Neural progenitor cell (in vitro differentiated cells): ENCODE results near the gene MAPRE3. TPM values are rescaled to one million over a fixed set of nuclear protein-coding genes. Genes with fewer than 3 reads are reported as not detected.

ENCODE experiments used
- DNase-seq: peaks from one replicate; pipeline ENCODE4 v3.0.0-alpha.2; 2016; ENCODE audit warnings: low spot score
- H2AFZ ChIP-seq: fragments of 200-600 bp; sonication (generic); replicated peaks from 2 replicates; pipeline ENCODE4 v1.6.1; 2016; ENCODE audit warnings: antibody characterized with exemption
- H3F3A ChIP-seq: fragments of 200-600 bp; sonication (generic); 2 replicates; pipeline ENCODE4 v1.6.1; 2016; ENCODE audit warnings: antibody characterized with exemption, low read depth
- H3K27ac ChIP-seq: fragments of 200-600 bp; sonication (generic); 2 replicates; pipeline ENCODE4 v1.5.1; 2016; ENCODE audit warnings: mild to moderate bottlenecking
- H3K27me3 ChIP-seq: fragments of 200-600 bp; sonication (generic); 2 replicates; pipeline ENCODE4 v1.6.1; 2016; ENCODE audit warnings: mild to moderate bottlenecking, moderate library complexity
- H3K36me3 ChIP-seq: fragments of 200-600 bp; sonication (generic); 2 replicates; pipeline ENCODE4 v1.5.1; 2016
- H3K4me1 ChIP-seq: fragments of 200-600 bp; sonication (generic); 2 replicates; pipeline ENCODE4 v1.6.1; 2016; ENCODE audit warnings: mixed run types
- H3K4me2 ChIP-seq: fragments of 200-600 bp; sonication (generic); 2 replicates; pipeline ENCODE4 v1.6.1; 2016
- H3K4me3 ChIP-seq: fragments of 200-600 bp; sonication (generic); 2 replicates; pipeline ENCODE4 v1.5.1; 2016
- H3K79me2 ChIP-seq: fragments of 200-600 bp; sonication (generic); 2 replicates; pipeline ENCODE4 v1.6.1; 2016; ENCODE audit warnings: low read depth
- H3K9ac ChIP-seq: fragments of 200-600 bp; sonication (generic); 2 replicates; pipeline ENCODE4 v1.6.1; 2016
- H3K9me3 ChIP-seq: fragments of 200-600 bp; sonication (generic); 2 replicates; pipeline ENCODE4 v1.5.1; 2016; ENCODE audit warnings: low read depth
- H4K20me1 ChIP-seq: fragments of 200-600 bp; sonication (generic); 2 replicates; pipeline ENCODE4 v1.6.1; 2016; ENCODE audit warnings: low read depth
- H3K27ac Mint-ChIP-seq: 3 replicates; pipeline ENCODE4 v1.8.0; 2021; ENCODE audit warnings: mixed read lengths
- H3K27me3 Mint-ChIP-seq: 2 replicates; pipeline ENCODE4 v1.8.0; 2022; ENCODE audit warnings: low read depth, mild to moderate bottlenecking, inconsistent platforms, moderate library complexity, mixed read lengths; ENCODE audit not compliant: insufficient read depth
- H3K36me3 Mint-ChIP-seq: 3 replicates; pipeline ENCODE4 v1.8.0; 2021; ENCODE audit warnings: mixed read lengths
- H3K4me1 Mint-ChIP-seq: 3 replicates; pipeline ENCODE4 v1.8.0; 2021; ENCODE audit warnings: mixed read lengths
- H3K4me3 Mint-ChIP-seq: 3 replicates; pipeline ENCODE4 v1.8.0; 2021; ENCODE audit warnings: mild to moderate bottlenecking, moderate library complexity, mixed read lengths
- H3K9me3 Mint-ChIP-seq: 3 replicates; pipeline ENCODE4 v1.8.0; 2020; ENCODE audit warnings: mixed read lengths
- EZH2 ChIP-seq: fragments of 200-600 bp; sonication (generic); IDR thresholded peaks from 2 replicates; pipeline ENCODE4 v1.6.1; 2017; ENCODE audit warnings: antibody characterized with exemption, mild to moderate bottlenecking, moderate library complexity
- EZH2phosphoT487 ChIP-seq: fragments of 200-600 bp; sonication (generic); IDR thresholded peaks from 2 replicates; pipeline ENCODE4 v1.6.1; 2017; ENCODE audit warnings: antibody characterized with exemption
- total RNA-seq: library from RNA; depleted of rRNA; stranded (reverse); fragments of >200 nt; gene quantifications from 2 replicates; pipeline ENCODE4 v1.2.3, GENCODE V29; 2015; ENCODE audit warnings: low replicate concordance
- TF ChIP-seq, protein P1 (sequence below): fragments of 200-600 bp; sonication (generic); IDR thresholded peaks from 2 replicates; pipeline ENCODE4 v1.5.1; 2017; ENCODE audit warnings: antibody characterized with exemption, mild to moderate bottlenecking

The MAPRE3 gene
- total RNA-seq, 1 donor from 2014 or later: 3.1 TPM

GRCh38 chr2:27032495-27033252 is 62.2 kb downstream of the MAPRE3 start, which contains the start of gene TMEM214:
TMEM214 (plus strand) TSS chr2:27032965; CDS start chr2:27033016, 51 bp downstream.
- Mint-ChIP-seq H3K9me3 (no peaks in the 10 kb centered on the region), H3K4me3 (peak within 1 kb of the TSS; percentile 96), H3K27me3 (peaks cover 5% of the 10 kb centered on the region), H3K36me3 (peaks cover 24% of the 10 kb centered on the region), H3K27ac (peak within 1 kb of the TSS; percentile 78), H3K4me1 (peaks cover 27% of the 10 kb centered on the region)
- Histone ChIP-seq H3K27me3 (no peaks in the 10 kb centered on the region), H3K36me3 (no peaks in the 10 kb centered on the region), H3F3A (no peaks in the 10 kb centered on the region), H3K4me3 (peak within 1 kb of the TSS; percentile 88), H3K9ac (peak within 1 kb of the TSS; percentile 65), H3K9me3 (no peaks in the 10 kb centered on the region), H3K27ac (no peak within 1 kb of the TSS), H3K4me1 (peaks cover 5% of the 10 kb centered on the region), H4K20me1 (peaks cover 21% of the 10 kb centered on the region), H3K4me2 (peak within 1 kb of the TSS; percentile 96), H3K79me2 (peaks cover 20% of the 10 kb centered on the region), H2AFZ (peak within 1 kb of the TSS; percentile 100)
- DNase-seq: peak; percentile 93
- TF ChIP-seq EZH2phosphoT487 (no peak), EZH2 (no peak)
- TF ChIP-seq, protein P1, sequence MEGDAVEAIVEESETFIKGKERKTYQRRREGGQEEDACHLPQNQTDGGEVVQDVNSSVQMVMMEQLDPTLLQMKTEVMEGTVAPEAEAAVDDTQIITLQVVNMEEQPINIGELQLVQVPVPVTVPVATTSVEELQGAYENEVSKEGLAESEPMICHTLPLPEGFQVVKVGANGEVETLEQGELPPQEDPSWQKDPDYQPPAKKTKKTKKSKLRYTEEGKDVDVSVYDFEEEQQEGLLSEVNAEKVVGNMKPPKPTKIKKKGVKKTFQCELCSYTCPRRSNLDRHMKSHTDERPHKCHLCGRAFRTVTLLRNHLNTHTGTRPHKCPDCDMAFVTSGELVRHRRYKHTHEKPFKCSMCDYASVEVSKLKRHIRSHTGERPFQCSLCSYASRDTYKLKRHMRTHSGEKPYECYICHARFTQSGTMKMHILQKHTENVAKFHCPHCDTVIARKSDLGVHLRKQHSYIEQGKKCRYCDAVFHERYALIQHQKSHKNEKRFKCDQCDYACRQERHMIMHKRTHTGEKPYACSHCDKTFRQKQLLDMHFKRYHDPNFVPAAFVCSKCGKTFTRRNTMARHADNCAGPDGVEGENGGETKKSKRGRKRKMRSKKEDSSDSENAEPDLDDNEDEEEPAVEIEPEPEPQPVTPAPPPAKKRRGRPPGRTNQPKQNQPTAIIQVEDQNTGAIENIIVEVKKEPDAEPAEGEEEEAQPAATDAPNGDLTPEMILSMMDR: peak; percentile 24

- H2AFZ ChIP-seq: peak overlapping the region; percentile 100
- peak overlapping the region; percentile 96 for H3K4me2 ChIP-seq
- Mint-ChIP-seq H3K27me3 (peaks cover 5% of the 10 kb centered on the region), H3K36me3 (peaks cover 20% of the 10 kb centered on the region), H3K4me3 (peak overlapping the region; percentile 96), H3K9me3 (no peaks in the 10 kb centered on the region), H3K4me1 (peaks cover 27% of the 10 kb centered on the region), H3K27ac (no peak overlapping the region)
- no peaks in the 10 kb centered on the region for H3K9me3 ChIP-seq
- peak overlapping the region; percentile 88 for H3K4me3 ChIP-seq
- H3K27ac ChIP-seq: no peak overlapping the region
- H3K36me3 ChIP-seq: no peaks in the 10 kb centered on the region
- H3F3A ChIP-seq: no peaks in the 10 kb centered on the region
- TF ChIP-seq, protein P1: no peak
- no peak for TF ChIP-seq EZH2phosphoT487
- TF ChIP-seq EZH2: no peak
- peak overlapping the region; percentile 59 for H3K9ac ChIP-seq
- DNase-seq: no peak
- peaks cover 5% of the 10 kb centered on the region for H3K4me1 ChIP-seq
- peaks cover 21% of the 10 kb centered on the region for H4K20me1 ChIP-seq
- H3K79me2 ChIP-seq: peaks cover 20% of the 10 kb centered on the region
- H3K27me3 ChIP-seq: no peaks in the 10 kb centered on the region
These were observed 62.9 kb downstream of the MAPRE3 start for GRCh38 chr2:27033253-27033852.

GRCh38 chr2:27038012-27038411 is 67.6 kb downstream of the MAPRE3 start:
- Histone ChIP-seq H3K4me3 (no peak overlapping the region), H3K36me3 (no peaks in the 10 kb centered on the region), H3K4me1 (peaks cover 5% of the 10 kb centered on the region), H3K9me3 (no peaks in the 10 kb centered on the region), H3K4me2 (no peak overlapping the region), H3K9ac (no peak overlapping the region), H3F3A (no peaks in the 10 kb centered on the region), H3K27ac (no peak overlapping the region), H3K27me3 (no peaks in the 10 kb centered on the region), H4K20me1 (peaks cover 9% of the 10 kb centered on the region), H3K79me2 (peaks cover 12% of the 10 kb centered on the region), H2AFZ (no peak overlapping the region)
- H3K4me3 Mint-ChIP-seq: no peak overlapping the region
- DNase-seq: no peak
- no peak overlapping the region for H3K27ac Mint-ChIP-seq
- H3K9me3 Mint-ChIP-seq: no peaks in the 10 kb centered on the region
- H3K4me1 Mint-ChIP-seq: peaks cover 13% of the 10 kb centered on the region
- H3K27me3 Mint-ChIP-seq: no peaks in the 10 kb centered on the region
- peaks cover 20% of the 10 kb centered on the region for H3K36me3 Mint-ChIP-seq
- TF ChIP-seq EZH2: no peak
- TF ChIP-seq EZH2phosphoT487: no peak
- TF ChIP-seq, protein P1: no peak
